GM23248 (cell line): Measurements from ENCODE around the gene TMEM131L.

Experiments used
- EZH2 ChIP-seq: fragments of 200-600 bp; sonication (generic); IDR thresholded peaks from 2 replicates; pipeline ENCODE4 v1.6.1; 2018; ENCODE audit warnings: antibody characterized with exemption, mild to moderate bottlenecking; ENCODE audit not compliant: insufficient read depth, poor library complexity, severe bottlenecking
- EZH2phosphoT487 ChIP-seq: fragments of 200-600 bp; sonication (generic); IDR thresholded peaks from 2 replicates; pipeline ENCODE4 v1.6.1; 2018; ENCODE audit warnings: antibody characterized with exemption, moderate library complexity, mild to moderate bottlenecking, low read depth; ENCODE audit not compliant: insufficient read depth

GRCh38 chr4:153465140-153465539, 1.0 kb upstream of the TMEM131L start:
- TF ChIP-seq EZH2phosphoT487 (no peak), EZH2 (no peak)
